ENCODE results near the gene KLKB1.

The KLKB1 gene

GRCh38 chr4:186216465-186217024 is 10.8 kb upstream of the KLKB1 start (continued):
- TF ChIP-seq OSR2 (tag by site-specific recombination; IDR thresholded peaks at IDR 0.05) (peak; percentile 43; the same call in 1 of the 2 replicates), ZNF473 (tag by site-specific recombination; IDR thresholded peaks at IDR 0.05) (no peak), ZNF704 (tag by site-specific recombination; IDR thresholded peaks at IDR 0.05) (no peak), ZNF184 (tag by site-specific recombination; IDR thresholded peaks at IDR 0.05) (peak; percentile 92), WT1 (tag by site-specific recombination; IDR thresholded peaks at IDR 0.05) (peak; percentile 83), ZNF221 (tag by site-specific recombination; IDR thresholded peaks at IDR 0.05; ENCODE audit: borderline replicate concordance) (peak; percentile 79; the same call in 1 of the 2 replicates), FEZF1 (tag by site-specific recombination; IDR thresholded peaks at IDR 0.05) (peak; percentile 54; the same call in 1 of the 2 replicates), ZNF670 (tag by site-specific recombination; IDR thresholded peaks at IDR 0.05; ENCODE audit: low read depth) (no peak), ZNF610 (tag by site-specific recombination; IDR thresholded peaks at IDR 0.05; ENCODE audit: borderline replicate concordance) (no peak), ZNF23 (tag by site-specific recombination; IDR thresholded peaks at IDR 0.05; ENCODE audit: borderline replicate concordance) (no peak), ZNF776 (tag by site-specific recombination; IDR thresholded peaks at IDR 0.05; ENCODE audit: borderline replicate concordance) (peak; percentile 82; the same call in 1 of the 2 replicates), SP7 (tag by site-specific recombination; IDR thresholded peaks at IDR 0.05) (0 out of 2 replicates have a peak, but pooled peaks have one; percentile 27), SP2 (tag by site-specific recombination; IDR thresholded peaks at IDR 0.05) (no peak), ZFP41 (tag by site-specific recombination; IDR thresholded peaks at IDR 0.05; ENCODE audit: borderline replicate concordance) (no peak), ZNF626 (tag by site-specific recombination; IDR thresholded peaks at IDR 0.05) (peak; percentile 86), ZEB2 (tag by site-specific recombination; IDR thresholded peaks at IDR 0.05) (no peak; the same call in 1 of the 2 replicates), SP3 (tag by site-specific recombination; IDR thresholded peaks at IDR 0.05) (no peak), AEBP2 (tag by site-specific recombination; IDR thresholded peaks at IDR 0.05; ENCODE audit: borderline replicate concordance) (no peak), ZNF830 (tag by site-specific recombination; IDR thresholded peaks at IDR 0.05; ENCODE audit: low read depth) (peak; percentile 50; the same call in 1 of the 2 replicates), ZNF404 (tag by site-specific recombination; IDR thresholded peaks at IDR 0.05) (no peak), ZNF664 (tag by site-specific recombination; IDR thresholded peaks at IDR 0.05) (no peak)
- TF ChIP-seq, protein P1, sequence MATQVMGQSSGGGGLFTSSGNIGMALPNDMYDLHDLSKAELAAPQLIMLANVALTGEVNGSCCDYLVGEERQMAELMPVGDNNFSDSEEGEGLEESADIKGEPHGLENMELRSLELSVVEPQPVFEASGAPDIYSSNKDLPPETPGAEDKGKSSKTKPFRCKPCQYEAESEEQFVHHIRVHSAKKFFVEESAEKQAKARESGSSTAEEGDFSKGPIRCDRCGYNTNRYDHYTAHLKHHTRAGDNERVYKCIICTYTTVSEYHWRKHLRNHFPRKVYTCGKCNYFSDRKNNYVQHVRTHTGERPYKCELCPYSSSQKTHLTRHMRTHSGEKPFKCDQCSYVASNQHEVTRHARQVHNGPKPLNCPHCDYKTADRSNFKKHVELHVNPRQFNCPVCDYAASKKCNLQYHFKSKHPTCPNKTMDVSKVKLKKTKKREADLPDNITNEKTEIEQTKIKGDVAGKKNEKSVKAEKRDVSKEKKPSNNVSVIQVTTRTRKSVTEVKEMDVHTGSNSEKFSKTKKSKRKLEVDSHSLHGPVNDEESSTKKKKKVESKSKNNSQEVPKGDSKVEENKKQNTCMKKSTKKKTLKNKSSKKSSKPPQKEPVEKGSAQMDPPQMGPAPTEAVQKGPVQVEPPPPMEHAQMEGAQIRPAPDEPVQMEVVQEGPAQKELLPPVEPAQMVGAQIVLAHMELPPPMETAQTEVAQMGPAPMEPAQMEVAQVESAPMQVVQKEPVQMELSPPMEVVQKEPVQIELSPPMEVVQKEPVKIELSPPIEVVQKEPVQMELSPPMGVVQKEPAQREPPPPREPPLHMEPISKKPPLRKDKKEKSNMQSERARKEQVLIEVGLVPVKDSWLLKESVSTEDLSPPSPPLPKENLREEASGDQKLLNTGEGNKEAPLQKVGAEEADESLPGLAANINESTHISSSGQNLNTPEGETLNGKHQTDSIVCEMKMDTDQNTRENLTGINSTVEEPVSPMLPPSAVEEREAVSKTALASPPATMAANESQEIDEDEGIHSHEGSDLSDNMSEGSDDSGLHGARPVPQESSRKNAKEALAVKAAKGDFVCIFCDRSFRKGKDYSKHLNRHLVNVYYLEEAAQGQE (tag by site-specific recombination; IDR thresholded peaks at IDR 0.05), result no peak
- TF ChIP-seq, protein P2, sequence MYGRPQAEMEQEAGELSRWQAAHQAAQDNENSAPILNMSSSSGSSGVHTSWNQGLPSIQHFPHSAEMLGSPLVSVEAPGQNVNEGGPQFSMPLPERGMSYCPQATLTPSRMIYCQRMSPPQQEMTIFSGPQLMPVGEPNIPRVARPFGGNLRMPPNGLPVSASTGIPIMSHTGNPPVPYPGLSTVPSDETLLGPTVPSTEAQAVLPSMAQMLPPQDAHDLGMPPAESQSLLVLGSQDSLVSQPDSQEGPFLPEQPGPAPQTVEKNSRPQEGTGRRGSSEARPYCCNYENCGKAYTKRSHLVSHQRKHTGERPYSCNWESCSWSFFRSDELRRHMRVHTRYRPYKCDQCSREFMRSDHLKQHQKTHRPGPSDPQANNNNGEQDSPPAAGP (tag by site-specific recombination; IDR thresholded peaks at IDR 0.05), result no peak
- TF ChIP-seq, protein P3, sequence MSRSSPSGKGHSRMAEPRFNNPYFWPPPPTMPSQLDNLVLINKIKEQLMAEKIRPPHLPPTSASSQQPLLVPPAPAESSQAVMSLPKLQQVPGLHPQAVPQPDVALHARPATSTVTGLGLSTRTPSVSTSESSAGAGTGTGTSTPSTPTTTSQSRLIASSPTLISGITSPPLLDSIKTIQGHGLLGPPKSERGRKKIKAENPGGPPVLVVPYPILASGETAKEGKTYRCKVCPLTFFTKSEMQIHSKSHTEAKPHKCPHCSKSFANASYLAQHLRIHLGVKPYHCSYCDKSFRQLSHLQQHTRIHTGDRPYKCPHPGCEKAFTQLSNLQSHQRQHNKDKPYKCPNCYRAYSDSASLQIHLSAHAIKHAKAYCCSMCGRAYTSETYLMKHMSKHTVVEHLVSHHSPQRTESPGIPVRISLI (tag by site-specific recombination; IDR thresholded peaks at IDR 0.05), result no peak
- TF ChIP-seq, protein P4, sequence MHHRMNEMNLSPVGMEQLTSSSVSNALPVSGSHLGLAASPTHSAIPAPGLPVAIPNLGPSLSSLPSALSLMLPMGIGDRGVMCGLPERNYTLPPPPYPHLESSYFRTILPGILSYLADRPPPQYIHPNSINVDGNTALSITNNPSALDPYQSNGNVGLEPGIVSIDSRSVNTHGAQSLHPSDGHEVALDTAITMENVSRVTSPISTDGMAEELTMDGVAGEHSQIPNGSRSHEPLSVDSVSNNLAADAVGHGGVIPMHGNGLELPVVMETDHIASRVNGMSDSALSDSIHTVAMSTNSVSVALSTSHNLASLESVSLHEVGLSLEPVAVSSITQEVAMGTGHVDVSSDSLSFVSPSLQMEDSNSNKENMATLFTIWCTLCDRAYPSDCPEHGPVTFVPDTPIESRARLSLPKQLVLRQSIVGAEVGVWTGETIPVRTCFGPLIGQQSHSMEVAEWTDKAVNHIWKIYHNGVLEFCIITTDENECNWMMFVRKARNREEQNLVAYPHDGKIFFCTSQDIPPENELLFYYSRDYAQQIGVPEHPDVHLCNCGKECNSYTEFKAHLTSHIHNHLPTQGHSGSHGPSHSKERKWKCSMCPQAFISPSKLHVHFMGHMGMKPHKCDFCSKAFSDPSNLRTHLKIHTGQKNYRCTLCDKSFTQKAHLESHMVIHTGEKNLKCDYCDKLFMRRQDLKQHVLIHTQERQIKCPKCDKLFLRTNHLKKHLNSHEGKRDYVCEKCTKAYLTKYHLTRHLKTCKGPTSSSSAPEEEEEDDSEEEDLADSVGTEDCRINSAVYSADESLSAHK (tag by site-specific recombination; IDR thresholded peaks at IDR 0.05), result peak; percentile 49

Measured in HEK293 (cell line).